Measurements from ENCODE around the gene RASA3. TPM values are rescaled to one million over a fixed set of nuclear protein-coding genes. Genes with fewer than 3 reads are reported as not detected.

RASA3 gene
- polyA plus RNA-seq, 10 donors = 18.1 to 25.4 (median 20.6) TPM

DNA sequence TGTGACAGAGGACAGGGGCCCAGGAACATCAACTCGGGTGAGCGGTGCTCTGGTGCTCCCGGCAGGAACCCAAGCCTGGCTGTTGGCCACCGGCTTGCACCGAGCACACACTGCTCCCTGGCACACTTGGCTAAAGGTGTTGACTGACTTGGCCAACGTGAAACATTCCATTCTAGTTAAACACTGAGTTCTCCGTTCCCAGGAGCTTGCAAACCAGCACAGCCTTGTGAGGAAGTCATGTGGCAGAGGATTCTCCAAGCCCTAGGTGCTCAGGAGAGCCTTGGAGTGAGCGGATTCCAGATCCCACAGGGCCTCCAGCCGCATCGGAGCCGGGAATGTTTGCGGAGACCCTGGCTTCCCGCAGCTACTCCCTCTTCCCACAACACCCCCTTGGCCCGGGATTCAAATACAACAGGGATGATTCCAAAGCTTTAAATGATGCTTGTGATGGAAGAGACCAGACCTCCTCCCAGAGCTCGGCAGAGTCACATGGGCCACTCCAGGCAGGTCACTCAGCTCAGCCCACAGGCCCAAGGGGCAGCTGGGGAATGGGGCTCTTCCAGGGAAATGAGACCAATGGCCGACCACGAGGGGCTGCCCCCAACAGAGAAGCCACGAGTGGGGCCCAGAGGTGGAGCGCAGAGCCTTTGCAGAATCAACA lies 161.5 kb downstream of the RASA3 start:
- DNase-seq = no peak

DNA sequence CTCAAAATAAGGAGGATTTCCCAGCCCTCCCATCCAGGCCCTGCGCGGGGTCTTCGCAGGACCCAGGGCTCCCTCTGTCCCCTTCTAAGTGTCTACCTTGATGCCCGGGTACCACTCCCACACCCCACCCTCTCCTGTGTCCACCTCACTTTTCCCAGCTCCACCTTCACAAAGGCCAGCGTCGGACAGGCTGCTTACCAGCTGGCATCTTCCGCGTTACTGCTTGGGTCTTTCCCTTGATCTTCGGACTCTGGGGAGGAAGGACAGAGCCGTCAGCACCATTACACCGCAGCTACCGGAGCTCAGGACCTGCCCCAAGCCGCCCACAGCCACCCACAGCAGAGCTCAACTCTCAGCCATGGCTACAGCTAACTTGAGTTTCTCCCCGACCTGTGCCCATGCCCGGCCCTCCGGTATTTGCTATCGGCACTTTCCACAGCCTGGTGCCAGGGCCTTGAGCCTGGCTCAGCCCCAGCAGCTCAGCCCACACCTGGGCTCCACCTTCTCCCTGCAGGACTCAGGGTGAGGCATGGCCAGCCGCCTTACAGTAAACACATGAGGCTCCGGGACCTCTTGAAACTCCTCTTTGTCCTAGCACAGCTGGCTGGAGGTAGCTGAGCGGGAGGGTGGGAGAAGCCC lies 162.3 kb downstream of the RASA3 start:
- no peak for DNase-seq

DNA sequence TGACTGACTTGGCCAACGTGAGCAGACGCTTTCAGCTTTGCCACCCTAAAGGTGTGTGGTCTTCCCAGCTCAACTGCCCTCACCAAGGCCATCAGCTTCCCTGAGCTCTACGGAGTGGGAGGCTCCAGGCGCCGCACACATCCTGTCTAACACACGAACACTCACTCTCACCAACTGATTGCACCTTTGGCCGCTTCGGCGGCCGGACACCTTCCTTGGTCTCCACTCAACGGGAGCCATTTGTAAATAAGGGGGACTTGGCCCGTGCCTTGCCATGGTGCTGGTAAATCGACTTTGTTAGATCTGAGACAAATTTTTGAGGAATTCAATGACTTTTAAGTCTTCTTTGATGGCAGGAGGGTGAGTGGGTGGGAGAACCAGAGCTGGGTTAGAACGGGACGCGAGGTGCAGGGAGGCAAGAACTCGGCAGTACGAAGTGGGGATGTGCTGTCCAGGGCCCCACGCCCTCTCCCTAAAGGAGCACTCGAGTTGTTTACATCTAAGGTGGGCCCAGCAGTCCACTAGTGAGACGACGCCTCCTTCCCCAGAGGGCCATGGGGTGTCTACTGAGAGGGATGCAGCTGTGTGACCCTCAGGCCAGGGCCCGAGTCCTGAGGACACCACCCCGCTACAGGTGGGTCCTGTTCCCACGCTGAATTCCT lies 163.0 kb downstream of the RASA3 start:
- DNase-seq = no peak

DNA sequence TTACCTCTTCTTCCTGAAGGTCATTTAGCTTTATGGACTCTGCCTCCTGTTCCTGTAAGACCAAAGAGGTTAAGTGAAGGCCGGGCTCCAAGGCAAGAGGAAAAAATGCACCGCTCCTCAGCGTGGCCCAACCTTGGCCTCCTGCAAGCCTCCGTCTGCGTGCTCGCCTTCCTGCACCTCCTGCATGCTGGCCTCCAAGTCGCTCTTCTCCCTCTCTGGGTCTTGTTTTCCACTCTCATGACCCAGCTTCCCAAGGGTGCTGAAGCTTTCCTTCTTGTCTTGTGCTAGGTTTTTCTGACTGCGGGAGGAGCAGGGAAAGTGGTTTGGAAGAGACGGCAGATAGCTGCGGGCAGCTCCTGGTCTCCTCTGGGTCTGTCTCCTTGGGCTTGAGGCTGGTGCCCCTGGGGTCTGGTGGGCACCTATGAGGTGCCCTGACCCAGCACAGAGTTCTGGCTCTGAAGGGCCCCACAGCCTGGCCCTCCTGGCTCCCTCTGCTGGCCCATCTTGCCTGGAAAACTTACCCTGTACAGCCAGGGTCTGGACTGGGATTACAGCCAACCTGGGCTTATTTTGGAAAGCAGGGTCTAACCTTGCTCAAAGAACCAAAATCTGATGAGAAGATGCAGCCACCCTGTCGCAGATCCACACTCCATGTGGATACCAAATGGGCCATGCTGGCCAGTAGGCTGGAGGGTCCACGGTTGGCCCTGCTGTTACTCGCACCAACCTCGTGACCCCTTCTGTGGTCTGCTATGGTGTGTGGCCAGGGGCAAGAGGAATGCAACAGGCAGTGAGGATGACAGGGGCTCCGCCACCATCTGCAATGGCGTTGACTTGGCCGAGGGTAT lies 163.7 kb downstream of the RASA3 start:
- no peak for DNase-seq

DNA sequence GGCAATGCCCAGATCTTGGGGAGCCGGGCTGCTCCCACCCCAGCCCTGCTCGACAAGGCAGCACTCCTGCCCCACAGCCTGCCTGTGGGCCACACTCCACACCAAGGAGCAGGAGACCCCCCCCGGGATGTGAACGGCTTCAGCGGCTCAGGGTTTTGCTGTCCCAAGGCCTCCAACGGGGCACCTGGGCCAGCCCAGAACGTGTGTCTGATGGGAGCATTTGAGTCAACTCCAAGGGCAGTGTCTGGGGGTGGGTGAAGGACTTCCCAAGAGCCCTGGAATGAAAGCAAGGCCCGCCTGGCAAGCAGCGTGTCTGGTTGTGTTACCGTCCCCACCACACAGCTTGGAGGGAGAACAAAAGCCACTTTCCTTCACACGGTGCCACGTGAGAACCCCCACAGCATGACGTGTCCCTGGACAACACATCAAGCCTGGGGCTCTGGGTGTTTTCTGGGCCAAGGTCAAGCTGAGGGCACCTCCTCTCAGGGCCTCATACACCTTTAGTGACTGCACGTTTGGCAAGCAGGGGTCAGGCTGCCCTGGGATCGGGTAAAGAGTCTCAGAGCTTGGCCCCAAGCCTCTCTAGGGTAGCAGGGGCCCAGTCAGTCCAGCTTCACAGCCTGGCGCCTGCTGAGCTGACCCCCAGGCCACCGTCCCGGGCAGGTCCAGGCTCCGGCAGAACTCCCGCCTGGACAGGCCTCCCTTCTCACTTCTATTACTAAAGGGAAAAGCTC lies 164.5 kb downstream of the RASA3 start:
- DNase-seq = no peak

DNA sequence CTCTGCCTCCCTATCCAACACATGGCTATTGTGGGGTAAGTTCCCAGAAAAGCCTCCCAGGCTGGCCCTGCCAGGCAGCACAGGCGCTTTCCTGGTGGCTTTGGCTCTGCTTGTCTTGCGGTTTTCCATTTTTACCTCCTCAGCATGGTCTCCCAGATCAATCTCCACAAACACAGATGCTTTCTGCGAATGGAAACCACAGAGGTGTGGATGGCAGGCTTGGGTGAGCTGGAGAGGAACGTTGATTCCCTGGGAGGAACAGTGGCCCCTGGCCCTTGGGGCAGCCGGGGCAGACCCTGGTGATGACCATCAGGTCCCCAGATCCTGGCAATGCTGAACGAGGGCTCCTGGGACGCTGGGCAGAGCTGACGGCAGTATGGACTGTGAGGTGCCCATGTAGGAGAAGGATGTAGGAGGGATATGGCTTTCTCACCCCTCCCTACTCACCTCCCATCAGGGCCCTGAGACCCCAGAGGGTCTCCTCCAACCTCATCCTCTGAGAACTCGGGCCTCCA lies 165.2 kb downstream of the RASA3 start:
- DNase-seq = no peak

DNA sequence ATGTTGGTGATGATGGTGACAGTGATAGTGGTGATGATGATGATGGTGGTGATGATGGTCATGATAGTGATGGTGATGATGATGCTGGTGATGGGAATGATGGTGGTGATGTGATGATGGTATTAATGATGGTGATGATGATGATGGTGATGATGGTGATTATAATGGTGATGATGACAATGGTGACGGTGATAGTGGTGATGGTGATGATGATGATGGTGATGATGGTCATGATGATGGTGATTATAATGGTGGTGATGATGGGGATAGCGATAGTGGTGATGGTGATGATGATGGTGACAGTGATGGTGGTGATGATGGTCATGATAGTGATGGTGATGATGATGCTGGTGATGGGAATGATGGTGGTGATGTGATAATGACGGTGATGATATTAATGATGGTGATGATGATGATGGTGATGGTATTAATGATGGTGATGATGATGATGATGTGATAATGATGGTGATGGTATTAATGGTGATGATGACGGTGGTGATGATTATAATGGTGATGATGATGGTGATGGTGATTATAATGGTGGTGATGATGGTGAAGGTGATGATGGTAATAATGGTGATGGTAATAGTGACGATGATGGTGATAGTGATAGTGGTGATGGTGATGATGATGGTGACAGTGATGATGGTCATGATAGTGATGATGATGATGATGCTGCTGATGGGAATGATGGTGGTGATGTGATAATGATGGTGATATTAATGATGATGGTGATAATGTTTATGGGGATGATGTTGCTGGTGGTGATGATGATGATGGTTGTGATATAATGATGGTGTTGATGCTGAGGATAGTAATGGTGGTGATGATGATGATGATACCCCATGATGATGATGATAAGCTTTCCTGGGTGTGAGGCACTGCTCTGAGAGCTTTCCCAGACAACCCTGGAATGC lies 166.2 kb downstream of the RASA3 start:
- no peak for DNase-seq

DNA sequence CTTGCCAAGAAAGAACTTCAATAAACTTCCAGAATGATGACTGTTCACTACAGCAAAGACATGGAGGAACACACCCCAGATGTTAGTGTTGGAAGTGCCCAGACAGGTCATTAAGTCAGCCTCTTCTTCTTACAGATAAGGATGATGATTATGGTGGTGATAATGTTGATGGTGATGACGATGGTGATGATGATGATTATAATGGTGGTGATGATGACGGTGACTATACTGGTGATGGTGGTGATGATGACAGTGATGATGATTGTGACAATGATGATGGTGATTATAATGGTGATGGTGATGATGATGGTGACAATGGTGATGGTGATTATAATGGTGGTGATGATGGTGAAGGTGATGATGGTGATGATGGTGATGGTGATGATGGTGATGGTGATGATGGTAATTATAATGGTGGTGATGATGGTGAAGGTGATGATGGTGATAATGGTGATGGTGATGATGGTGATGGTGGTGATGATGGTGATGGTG lies 167.0 kb downstream of the RASA3 start:
- no peak for DNase-seq

DNA sequence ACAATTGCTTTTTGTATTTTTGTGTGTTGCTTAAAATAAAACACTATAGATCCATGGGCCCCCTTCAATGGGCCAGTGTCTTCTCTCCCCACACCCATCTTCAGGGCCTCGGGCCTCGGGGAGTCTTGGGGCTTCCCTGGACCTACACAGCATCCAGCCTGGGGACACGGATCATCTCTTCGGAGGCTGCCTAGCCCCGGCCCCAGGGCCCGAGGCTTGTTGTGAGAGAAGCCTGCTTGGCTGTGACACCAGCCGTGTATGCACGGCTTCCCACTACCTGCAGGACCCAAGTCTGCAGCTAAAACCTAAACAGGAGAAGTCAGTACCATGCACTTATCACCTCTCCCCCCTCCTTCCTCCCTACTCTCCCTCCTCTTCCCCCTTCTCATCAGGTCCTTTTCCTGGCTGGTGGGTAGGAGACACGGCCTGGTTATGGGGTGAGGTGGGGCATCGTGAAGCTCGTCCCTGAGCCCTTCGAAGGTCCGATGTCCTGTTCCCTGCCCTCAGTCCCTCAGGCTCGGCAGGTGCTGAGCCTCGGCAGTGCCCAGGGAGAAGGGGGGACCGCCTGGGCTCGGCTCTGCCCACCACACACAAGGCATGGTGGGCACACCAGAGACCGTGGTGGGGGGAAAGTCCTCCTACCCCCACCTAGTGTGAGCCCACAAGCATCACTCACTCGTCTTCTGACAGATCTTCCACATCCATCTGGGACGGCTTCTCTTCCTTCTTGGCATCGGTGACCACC lies 168.0 kb downstream of the RASA3 start:
- no peak for DNase-seq

DNA sequence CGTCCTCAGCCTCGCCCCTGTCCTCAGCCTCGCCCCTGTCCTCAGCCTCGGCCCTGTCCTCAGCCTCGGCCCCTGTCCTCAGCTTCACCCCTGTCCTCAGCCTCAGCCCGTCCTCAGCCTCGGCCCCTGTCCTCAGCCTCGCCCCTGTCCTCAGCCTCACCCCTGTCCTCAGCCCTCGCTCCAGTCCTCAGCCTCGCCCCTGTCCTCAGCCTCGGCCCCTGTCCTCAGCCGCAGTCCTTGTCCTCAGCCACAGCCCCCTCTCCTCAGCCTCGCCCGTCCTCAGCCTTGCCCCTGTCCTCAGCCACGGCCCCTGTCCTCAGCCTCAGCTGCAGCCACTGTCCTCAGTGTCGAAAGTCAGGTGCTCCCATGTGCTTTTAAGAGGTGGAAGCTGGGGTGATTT lies 169.0 kb downstream of the RASA3 start:
- DNase-seq = no peak

DNA sequence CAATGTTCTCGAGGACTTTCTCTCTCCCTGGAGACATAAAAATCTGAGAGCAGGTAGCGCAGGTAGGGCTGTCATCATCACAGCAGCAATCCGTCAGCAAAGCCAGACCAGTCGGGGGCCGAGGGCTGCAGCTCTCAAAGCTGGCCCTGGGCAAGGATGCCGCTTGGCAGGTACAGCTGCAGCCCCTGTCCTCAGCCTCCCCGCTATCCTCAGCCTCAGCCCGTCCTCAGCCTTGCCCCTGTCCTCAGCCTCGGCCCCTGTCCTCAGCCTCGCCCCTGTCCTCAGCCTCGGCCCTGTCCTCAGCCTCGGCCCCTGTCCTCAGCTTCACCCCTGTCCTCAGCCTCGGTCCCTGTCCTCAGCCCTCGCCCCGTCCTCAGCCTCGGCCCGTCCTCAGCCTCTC lies 169.4 kb downstream of the RASA3 start:
- DNase-seq = no peak

DNA sequence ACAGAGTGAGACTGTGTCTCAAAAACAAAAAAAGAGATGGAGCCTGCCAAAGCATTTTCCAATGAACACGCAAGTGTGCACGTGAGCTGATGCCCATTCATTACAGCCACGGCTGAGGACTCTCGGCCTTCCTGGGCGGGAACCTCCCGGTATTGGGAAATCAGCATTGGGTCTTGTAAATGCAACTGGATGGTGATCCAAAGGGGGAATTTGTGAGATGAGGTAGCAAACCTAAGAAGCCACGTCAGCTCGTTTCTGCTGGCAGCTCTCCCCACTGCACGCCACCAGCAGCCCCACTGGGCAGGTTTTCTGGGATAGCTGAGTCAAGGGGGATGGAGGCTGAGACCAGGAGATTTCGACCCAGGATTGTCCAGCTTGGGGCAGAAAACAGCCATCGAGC lies 170.0 kb downstream of the RASA3 start:
- DNase-seq = no peak

DNA sequence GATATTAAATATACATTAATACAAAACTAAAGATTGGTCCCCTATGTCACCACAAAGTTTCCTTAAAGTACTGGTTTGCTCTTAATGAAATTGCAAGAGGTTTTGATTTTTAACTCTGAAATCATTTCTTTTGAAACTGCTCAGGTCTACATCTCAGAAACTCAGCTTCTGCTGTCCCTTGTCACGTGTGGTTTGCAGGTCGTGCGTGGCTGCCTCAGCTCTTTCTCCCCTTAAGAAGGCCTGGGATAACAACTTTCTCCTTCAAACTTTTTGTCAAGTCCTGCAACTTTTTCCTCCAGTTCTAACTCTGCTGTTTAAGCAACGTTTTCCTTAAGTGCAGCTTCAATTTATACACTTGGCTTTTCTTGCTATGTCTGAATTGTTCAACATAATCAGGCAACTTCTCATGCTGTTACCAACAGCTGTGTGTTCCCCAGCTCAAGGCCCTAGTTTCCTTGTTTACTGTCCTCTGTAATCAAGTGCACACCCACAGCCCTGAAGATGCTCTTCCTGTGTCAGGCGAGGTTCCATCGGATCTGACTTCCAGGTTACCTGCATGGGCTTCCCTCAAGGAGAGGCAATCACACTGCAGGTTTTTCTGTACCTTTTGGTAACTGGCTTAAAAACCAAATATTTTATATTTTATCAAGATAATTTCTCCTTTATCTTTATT lies 172.0 kb downstream of the RASA3 start:
- DNase-seq = no peak

DNA sequence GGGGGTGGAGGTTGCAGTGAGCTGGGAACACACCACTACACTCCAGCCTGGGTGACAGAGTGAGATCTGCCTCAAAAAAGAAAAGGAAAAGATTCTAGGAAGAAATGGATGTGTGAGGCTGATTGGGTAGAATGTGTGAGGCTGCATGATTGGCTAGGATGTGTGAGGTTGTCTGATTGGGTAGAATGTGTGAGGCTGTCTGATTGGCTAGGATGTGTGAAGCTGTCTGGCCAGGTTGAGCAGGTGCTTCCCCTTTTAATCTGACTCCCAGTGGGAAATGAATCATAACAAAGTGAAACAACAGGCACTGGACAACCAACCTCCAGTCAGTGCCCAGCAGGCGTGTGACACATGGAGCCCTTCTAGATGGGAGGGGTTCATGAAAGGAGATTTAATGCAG lies 173.2 kb downstream of the RASA3 start:
- DNase-seq = no peak

DNA sequence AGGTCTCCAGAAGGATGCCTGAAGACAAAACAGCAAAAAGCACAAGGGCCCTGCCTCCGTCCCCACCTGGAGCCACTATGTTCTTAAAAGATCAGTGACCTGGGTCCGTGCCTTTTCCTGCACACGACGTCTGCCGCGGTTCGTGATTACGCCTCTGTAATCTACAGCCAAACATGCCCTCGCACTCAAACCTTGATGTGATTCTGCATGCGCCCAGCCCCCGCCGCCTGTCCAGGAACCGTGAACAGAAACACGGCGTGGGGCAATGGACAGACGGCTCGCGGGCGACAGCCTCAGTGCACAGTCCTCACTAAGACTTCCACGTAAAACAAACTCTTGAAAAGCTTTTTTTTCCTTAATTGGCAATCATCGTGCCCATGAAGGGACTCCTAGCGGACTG lies 174.1 kb downstream of the RASA3 start:
- no peak for DNase-seq

DNA sequence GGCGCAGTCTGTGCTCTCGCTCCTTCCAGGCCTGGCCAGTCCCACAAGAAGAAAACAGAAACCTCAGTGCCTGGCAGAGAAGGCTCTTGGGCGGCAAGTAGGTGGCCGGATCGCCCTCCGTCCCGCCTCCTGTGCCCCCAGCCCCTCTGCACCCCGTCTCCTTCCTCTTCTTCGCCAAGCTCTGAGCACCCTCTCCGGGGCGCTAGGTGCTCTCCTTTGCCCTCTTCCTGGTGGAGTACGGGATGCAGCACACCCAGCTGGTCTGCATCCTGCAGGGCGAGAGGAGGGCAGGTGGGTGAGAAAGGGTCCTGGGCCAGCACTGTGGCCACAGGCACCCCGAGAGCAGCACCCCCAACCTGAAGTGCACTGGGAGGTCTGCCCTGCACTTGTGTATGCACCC lies 175.9 kb downstream of the RASA3 start:
- DNase-seq = no peak

DNA sequence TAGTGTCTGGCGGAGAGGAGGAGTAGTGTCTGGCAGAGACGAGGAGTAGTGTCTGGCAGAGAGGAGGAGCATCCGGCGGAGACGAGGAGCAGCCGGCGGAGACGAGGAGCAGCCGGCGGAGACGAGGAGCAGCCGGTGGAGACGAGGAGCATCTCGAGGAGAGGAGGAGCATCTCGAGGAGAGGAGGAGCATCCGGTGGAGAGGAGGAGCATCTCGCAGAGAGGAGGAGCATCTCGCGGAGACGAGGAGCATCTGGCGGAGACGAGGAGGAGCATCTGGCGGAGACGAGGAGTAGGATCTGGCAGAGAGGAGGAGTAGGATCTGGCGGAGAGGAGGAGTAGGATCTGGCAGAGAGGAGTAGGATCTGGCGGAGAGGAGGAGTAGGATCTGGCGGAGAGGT lies 176.7 kb downstream of the RASA3 start:
- DNase-seq = no peak

DNA sequence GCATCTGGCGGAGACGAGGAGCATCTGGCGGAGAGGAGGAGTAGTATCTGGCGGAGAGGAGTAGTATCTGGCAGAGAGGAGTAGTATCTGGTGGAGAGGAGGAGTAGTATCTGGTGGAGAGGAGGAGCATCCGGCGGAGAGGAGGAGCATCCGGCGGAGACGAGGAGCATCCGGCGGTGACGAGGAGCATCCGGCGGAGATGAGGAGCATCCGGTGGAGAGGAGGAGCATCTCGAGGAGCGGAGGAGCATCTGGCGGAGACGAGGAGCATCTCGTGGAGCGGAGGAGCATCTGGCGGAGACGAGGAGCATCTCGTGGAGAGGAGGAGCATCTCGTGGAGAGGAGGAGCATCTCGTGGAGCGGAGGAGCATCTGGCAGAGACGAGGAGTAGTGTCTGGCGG lies 177.2 kb downstream of the RASA3 start:
- no peak for DNase-seq

Measured in muscle of back (tissue), 11 donors.